Endothelial cell of umbilical vein (primary cell): Measurements from ENCODE around the gene CDIP1. TPM values are rescaled to one million over a fixed set of nuclear protein-coding genes. Genes with fewer than 3 reads are reported as not detected.

Source experiments
- BruUV-seq: library from RNA; stranded (reverse); fragments of 400-500 nt; replicated peaks from 2 replicates; lab custom pipeline; 2021; lab: Mats Ljungman, UMichigan
- CTCF ChIA-PET: fragments of 300-600, 350-600 bp; sonication (Branson Sonifier 250); formaldehyde crosslinking; loops from one replicate; lab custom pipeline; 2021; ENCODE audit warnings: antibody characterized with exemption, inconsistent platforms; lab: Charles Lee
- POLR2A ChIA-PET: fragments of 300-600, 350-600 bp; sonication (Branson Sonifier 250); formaldehyde crosslinking; loops from one replicate; lab custom pipeline; 2021; ENCODE audit warnings: antibody characterized with exemption, inconsistent platforms; lab: Charles Lee
- DNase-seq: peaks from one replicate; pipeline ENCODE4 v3.0.0-alpha.2; 2011; ENCODE audit warnings: low read depth, low spot score
- FAIRE-seq: peaks from 2 replicates; lab custom pipeline; 2011; peaks lifted over from hg19 to GRCh38; lab: Jason Lieb, UNC
- H2AFZ ChIP-seq: 2 replicates; pipeline ENCODE4 v1.6.0; 2012; ENCODE audit warnings: low read depth, low read length, control low read depth, inconsistent platforms
- H3K27ac ChIP-seq: 2 replicates; pipeline ENCODE4 v1.5.1; 2011; ENCODE audit warnings: low read depth, mild to moderate bottlenecking, control low read depth, low read length, moderate library complexity; ENCODE audit not compliant: insufficient read depth
- H3K27me3 ChIP-seq, 2 experiments: 2 replicates each; pipeline versions ENCODE4 v1.6.0 to v1.6.1; 2011; ENCODE audit warnings: low read length in 2 of 2, mixed read lengths in 1 of 2; ENCODE audit not compliant: control insufficient read depth in 2 of 2, insufficient read depth in 2 of 2
- H3K36me3 ChIP-seq, 2 experiments: 2 replicates in 1 of 2; 3 replicates in 1 of 2; pipeline ENCODE4 v1.5.1; 2011; ENCODE audit warnings: low read length in 2 of 2, mild to moderate bottlenecking in 1 of 2, moderate library complexity in 1 of 2; ENCODE audit not compliant: control insufficient read depth in 2 of 2, insufficient read depth in 2 of 2; ENCODE audit errors: extremely low read depth in 1 of 2
- H3K4me1 ChIP-seq: 3 replicates; pipeline ENCODE4 v1.5.1; 2011; ENCODE audit warnings: mild to moderate bottlenecking, low read length; ENCODE audit not compliant: control insufficient read depth, insufficient read depth; ENCODE audit errors: extremely low read depth
- H3K4me2 ChIP-seq: 2 replicates; pipeline ENCODE4 v1.6.1; 2011; ENCODE audit warnings: low read length, control low read depth, mixed read lengths; ENCODE audit not compliant: insufficient read depth
- H3K4me3 ChIP-seq, 3 experiments: fragments of 200-600 bp in 1 of 3; sonication (generic), shearing (Covaris generic) in 1 of 3; replicated peaks in 1 of 3; 2 replicates each; pipeline ENCODE4 v1.5.1; 2011 to 2016; ENCODE audit warnings: control low read depth in 3 of 3, low read length in 3 of 3, mild to moderate bottlenecking in 2 of 3, inconsistent platforms in 1 of 3, low read depth in 1 of 3, moderate library complexity in 1 of 3; ENCODE audit not compliant: insufficient read depth in 1 of 3
- H3K79me2 ChIP-seq: 2 replicates; pipeline ENCODE4 v1.6.0; 2012; ENCODE audit warnings: low read length, inconsistent platforms; ENCODE audit not compliant: control insufficient read depth, insufficient read depth
- H3K9ac ChIP-seq: replicated peaks from 2 replicates; pipeline ENCODE3; 2011; ENCODE audit warnings: low read length, control low read depth; ENCODE audit not compliant: insufficient read depth; ENCODE audit errors: extremely low read depth
- H3K9me1 ChIP-seq: replicated peaks from 3 replicates; pipeline ENCODE4 v1.6.0; 2011; ENCODE audit warnings: mild to moderate bottlenecking, low read length; ENCODE audit not compliant: control insufficient read depth, insufficient read depth; ENCODE audit errors: extremely low read depth
- H3K9me3 ChIP-seq: replicated peaks from 2 replicates; pipeline ENCODE4 v1.5.1; 2012; ENCODE audit warnings: low read length, inconsistent platforms; ENCODE audit not compliant: control insufficient read depth, insufficient read depth
- H4K20me1 ChIP-seq: replicated peaks from 2 replicates; pipeline ENCODE3; 2011; ENCODE audit warnings: mild to moderate bottlenecking, low read length; ENCODE audit not compliant: control insufficient read depth, insufficient read depth; ENCODE audit errors: extremely low read depth
- EZH2 ChIP-seq: IDR thresholded peaks from 2 replicates; pipeline ENCODE4 v1.6.1; 2012; ENCODE audit warnings: borderline replicate concordance, low read depth, mild to moderate bottlenecking, moderate library complexity, low read length, inconsistent platforms; ENCODE audit not compliant: severe bottlenecking
- FOS ChIP-seq: IDR thresholded peaks from 2 replicates; pipeline ENCODE4 v1.6.1; 2011; ENCODE audit warnings: mild to moderate bottlenecking, low read length, moderate library complexity, borderline replicate concordance; ENCODE audit not compliant: insufficient read depth
- GATA2 ChIP-seq: IDR thresholded peaks from 2 replicates; pipeline ENCODE4 v1.7.0; 2011; ENCODE audit warnings: low read depth, mild to moderate bottlenecking, moderate library complexity, mixed read lengths, low read length; ENCODE audit not compliant: insufficient read length, insufficient read depth
- JUN ChIP-seq: IDR thresholded peaks from 2 replicates; pipeline ENCODE4 v1.6.1; 2011; ENCODE audit warnings: borderline replicate concordance, low read depth; ENCODE audit not compliant: insufficient read length, insufficient read depth
- MYC ChIP-seq: IDR thresholded peaks from one replicate; pipeline ENCODE4 v1.6.1; 2011; ENCODE audit warnings: mild to moderate bottlenecking, low read depth, low read length
- POLR2A ChIP-seq: IDR thresholded peaks from 2 replicates; pipeline ENCODE4 v1.6.1; 2012; ENCODE audit warnings: low read depth, mild to moderate bottlenecking, control low read depth, low read length
- POLR2AphosphoS5 ChIP-seq: IDR thresholded peaks from 2 replicates; pipeline ENCODE4 v1.6.1; 2012; ENCODE audit warnings: low read depth, mild to moderate bottlenecking, control low read depth, low read length, moderate library complexity; ENCODE audit not compliant: insufficient read depth
- dilution Hi-C: fragments of 300-500 bp; cut with MboI; formaldehyde crosslinking; loops from one replicate; pipeline ENCODE4 v1.15.0; 2019; ENCODE audit warnings: low sequenced_read_pairs; ENCODE audit not compliant: extremely low pct_ligation_motif_present
- intact Hi-C: fragments of 100-400 bp; cut with micrococcal nuclease; formaldehyde crosslinking; loops from one replicate; pipeline ENCODE4 v1.10.0; 2022
- polyA plus RNA-seq, 4 experiments: library from polyadenylated mRNA; depleted of rRNA in 3 of 4; stranded (reverse) in 3 of 4; unstranded in 1 of 4; fragments of >200 nt; gene quantifications; 2 replicates each; pipeline versions ENCODE4 v1.2.1 to v1.2.3, GENCODE V29; 2011 to 2012; ENCODE audit warnings: missing spikeins in 1 of 4
- total RNA-seq: library from RNA; stranded (reverse); gene quantifications from 2 replicates; pipeline ENCODE4 v1.2.3, GENCODE V29; 2021
- TF ChIP-seq, protein P1 (sequence below), 2 donors: IDR thresholded peaks; 1 replicate in 1 of 2; 2 replicates in 1 of 2; pipeline ENCODE4 v1.5.1; 2011; ENCODE audit warnings: low read length in 2 of 2, mild to moderate bottlenecking in 2 of 2, moderate library complexity in 2 of 2, control low read depth in 1 of 2, inconsistent platforms in 1 of 2, low read depth in 1 of 2; ENCODE audit not compliant: insufficient read depth in 1 of 2; ENCODE audit errors: extremely low read depth in 1 of 2
- TF ChIP-seq, protein P2 (sequence below): IDR thresholded peaks from 2 replicates; pipeline ENCODE4 v1.6.1; 2011; ENCODE audit not compliant: insufficient read depth, insufficient read length

CDIP1 gene
- total and polyA plus RNA-seq, 2 donors (not counting 3 experiments of a cell fraction or from before 2014, with no cell fraction given): 33.9 to 37.4 TPM

DNA sequence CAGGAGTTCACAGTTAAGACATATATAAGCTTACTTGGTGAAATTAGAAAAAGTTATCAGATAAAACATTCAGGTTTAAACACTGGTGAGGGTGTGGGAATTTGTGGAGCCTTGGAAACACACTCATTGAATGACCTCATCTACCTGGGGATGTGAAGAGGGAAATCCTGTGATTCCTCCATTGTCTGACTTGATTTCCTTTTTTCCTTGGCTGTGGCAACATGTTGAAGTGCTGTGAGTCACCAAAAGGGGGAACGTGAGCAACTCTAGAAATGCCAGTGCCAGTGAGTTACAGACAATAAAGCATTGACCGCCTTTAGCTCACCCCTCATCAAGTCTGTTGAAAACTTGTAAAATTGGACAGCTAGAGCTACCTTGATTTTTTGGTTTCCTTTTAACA is 60.6 kb downstream of the CDIP1 start:
- FAIRE-seq: peak; percentile 99
- TSS peak; percentile 24 for BruUV-seq

More for the DNA sequence above, 60.6 kb downstream of the CDIP1 start:
- H3K36me3 ChIP-seq: no peaks in the 10 kb centered on the region
- intact Hi-C loops (loop anchor here (1.0 to 5.0 kb wide), 3 partner anchors 22 to 61 kb away; partner anchors contain the start of genes CDIP1 and DNAJA3), dilution Hi-C loops (no loop called here)
- H3K27me3 ChIP-seq: no peaks in the 10 kb centered on the region
- peak overlapping the region in 1 of 3 experiments; percentile 71 for H3K4me3 ChIP-seq
- peaks cover 19% of the 10 kb centered on the region for H3K4me1 ChIP-seq
- H4K20me1 ChIP-seq: peaks cover 2% of the 10 kb centered on the region
- DNase-seq: peak; percentile 95
- H3K9ac ChIP-seq: peak overlapping the region; percentile 18
- TF ChIP-seq, protein P1, sequence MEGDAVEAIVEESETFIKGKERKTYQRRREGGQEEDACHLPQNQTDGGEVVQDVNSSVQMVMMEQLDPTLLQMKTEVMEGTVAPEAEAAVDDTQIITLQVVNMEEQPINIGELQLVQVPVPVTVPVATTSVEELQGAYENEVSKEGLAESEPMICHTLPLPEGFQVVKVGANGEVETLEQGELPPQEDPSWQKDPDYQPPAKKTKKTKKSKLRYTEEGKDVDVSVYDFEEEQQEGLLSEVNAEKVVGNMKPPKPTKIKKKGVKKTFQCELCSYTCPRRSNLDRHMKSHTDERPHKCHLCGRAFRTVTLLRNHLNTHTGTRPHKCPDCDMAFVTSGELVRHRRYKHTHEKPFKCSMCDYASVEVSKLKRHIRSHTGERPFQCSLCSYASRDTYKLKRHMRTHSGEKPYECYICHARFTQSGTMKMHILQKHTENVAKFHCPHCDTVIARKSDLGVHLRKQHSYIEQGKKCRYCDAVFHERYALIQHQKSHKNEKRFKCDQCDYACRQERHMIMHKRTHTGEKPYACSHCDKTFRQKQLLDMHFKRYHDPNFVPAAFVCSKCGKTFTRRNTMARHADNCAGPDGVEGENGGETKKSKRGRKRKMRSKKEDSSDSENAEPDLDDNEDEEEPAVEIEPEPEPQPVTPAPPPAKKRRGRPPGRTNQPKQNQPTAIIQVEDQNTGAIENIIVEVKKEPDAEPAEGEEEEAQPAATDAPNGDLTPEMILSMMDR (IDR thresholded peaks at IDR 0.05; ENCODE audit: extremely low read depth in 1 of 2, insufficient read depth in 1 of 2, low read depth in 1 of 2, low read length in 2 of 2): peak; percentile 15 to 48
- TF ChIP-seq, protein P2, sequence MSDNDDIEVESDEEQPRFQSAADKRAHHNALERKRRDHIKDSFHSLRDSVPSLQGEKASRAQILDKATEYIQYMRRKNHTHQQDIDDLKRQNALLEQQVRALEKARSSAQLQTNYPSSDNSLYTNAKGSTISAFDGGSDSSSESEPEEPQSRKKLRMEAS: no peak
- no peak for TF ChIP-seq MYC
- TF ChIP-seq POLR2AphosphoS5: peak; percentile 77
- TF ChIP-seq EZH2: no peak
- peak; percentile 21 for TF ChIP-seq POLR2A
- TF ChIP-seq JUN: peak; percentile 94
- TF ChIP-seq GATA2: no peak
- peak; percentile 97 for TF ChIP-seq FOS
- peak overlapping the region; percentile 37 for H3K4me2 ChIP-seq
- POLR2A ChIA-PET: interaction anchor here (0.7 kb wide), 1 partner anchor 21 kb away, joined by 4 read pairs; no protein-coding TSS in a partner anchor
- H3K9me3 ChIP-seq: no peaks in the 10 kb centered on the region
- H3K79me2 ChIP-seq: peaks cover 39% of the 10 kb centered on the region
- H3K9me1 ChIP-seq: no peaks in the 10 kb centered on the region
- H3K27ac ChIP-seq: peak overlapping the region; percentile 75
- CTCF ChIA-PET: interaction anchor here (0.8 to 4.1 kb wide), 15 partner anchors 9 to 146 kb away, joined by 4 to 39 read pairs (median 6); partner anchors contain the start of gene MGRN1
- no peak overlapping the region for H2AFZ ChIP-seq
